Right ventricle myocardium superior (tissue), 1 donor: ENCODE data around the gene C10orf90. TPM values are rescaled to one million over a fixed set of nuclear protein-coding genes. Genes with fewer than 3 reads are reported as not detected.
A peak's percentile ranks its signal among the peaks of the same experiment; 100 is the strongest.
"Not testable (repeated sequence)": the region's sequence is repeated elsewhere in the genome, so short reads cannot be mapped to it uniquely, and the experiment has no call there.

ENCODE experiments used
- ATAC-seq: fragments of 200-7000 bp; cut with Tn5 transposase; one replicate; pipeline ENCODE4 v1.9.1; 2020; ENCODE audit warnings: mild to moderate bottlenecking; ENCODE audit not compliant: poor library complexity
- DNase-seq: peaks from one replicate; pipeline ENCODE4 v3.0.0-alpha.2; 2020
- intact Hi-C: fragments of 100-400 bp; cut with DNase I; formaldehyde crosslinking; loops from one replicate; pipeline ENCODE4 v1.11.2; 2022
- total RNA-seq: library from RNA; stranded (reverse); fragmentation: NEBNext Ultra II Directional; extraction: Animal tissue kit (Norgen Biotek cat#: 25700); gene quantifications from one replicate; pipeline ENCODE4 v1.2.1, GENCODE V29; 2021
- donor health status: DM: no; HTN: yes; CAD: no; lungs with severe emphysema.

The C10orf90 gene
- total RNA-seq, 1 donor from 2014 or later: not detected

- intact Hi-C loops: no loop called here
- DNase-seq (no peak), ATAC-seq (no peak)
Measured at GRCh38 chr10:126392469-126392868, 278.0 kb downstream of the C10orf90 start.

DNA sequence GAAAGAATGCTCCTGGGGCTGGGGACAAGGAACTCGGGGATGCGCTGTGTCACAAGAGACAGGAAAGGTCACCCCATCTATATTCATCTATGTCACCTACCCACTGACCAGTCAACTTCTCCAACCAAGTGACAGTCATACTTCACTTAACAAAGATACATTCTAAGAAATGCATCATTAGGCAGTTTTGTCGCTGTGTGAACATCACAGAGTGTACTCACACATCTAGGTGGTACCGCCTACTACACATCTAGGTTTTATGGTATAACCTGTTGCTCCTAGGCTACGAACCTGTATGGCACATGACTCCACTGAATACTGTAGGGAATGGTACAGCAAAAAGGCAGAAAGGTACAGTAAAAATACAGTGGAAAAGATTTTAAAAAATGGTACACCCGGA, 278.4 kb downstream of the C10orf90 start:
- intact Hi-C loops: no loop called here
- ATAC-seq: no peak
- DNase-seq: no peak

DNA sequence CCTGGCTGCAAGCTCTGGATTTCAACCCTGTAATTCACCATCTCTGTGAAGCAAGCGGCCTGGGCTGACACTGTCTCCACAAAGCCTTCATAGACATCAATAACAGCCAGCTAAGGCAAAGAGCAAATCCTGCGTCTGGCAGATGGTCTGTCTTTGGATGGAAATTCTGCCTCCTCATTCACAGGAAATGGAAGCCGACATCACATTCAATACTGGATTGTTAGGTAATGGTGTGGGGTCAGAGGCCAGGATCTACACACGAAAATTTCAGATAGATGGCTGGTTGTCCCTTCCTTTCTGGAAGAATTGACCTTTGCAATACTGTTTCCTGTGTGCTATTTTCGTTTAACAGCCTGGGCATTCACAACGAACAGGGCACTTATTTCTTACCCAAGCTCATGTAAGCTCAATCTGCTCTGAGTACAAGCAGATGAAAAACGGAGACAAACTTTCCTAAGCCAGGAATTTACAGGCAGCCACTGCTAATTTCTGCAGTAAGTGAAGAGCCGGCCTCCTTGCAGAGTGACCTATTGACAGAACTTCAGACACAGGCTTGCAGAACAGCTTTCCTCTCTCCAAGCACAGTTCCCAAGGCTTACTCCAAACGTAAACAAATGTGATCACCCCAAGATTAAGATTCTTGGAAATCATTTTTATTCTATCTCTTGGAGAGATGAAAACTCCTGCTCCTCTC, 279.2 kb downstream of the C10orf90 start:
- DNase-seq: no peak
- intact Hi-C loops: no loop called here
- ATAC-seq: no peak

DNA sequence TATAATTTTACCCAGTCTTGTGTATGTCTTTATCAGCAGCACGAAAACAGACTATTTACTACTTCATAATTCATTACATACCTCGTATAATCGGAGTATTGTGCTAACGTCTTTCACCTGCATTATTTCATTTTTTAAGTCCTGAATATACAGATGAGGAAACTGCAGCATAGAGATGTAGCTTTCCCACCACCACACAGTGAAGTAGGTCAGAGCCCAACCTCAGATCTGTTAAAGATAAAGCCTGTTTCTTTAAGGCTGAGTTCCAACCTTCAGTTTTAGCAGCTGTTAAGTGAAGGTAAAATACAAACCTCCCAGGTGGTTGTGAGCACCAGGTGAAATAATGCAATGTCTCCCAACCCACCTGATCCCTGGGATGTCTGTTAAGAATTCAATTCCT, 280.2 kb downstream of the C10orf90 start:
- no peak for ATAC-seq
- intact Hi-C loops: no loop called here
- DNase-seq: no peak

GRCh38 chr10:126387931-126388911, 282.3 kb downstream of the C10orf90 start, which contains the start of gene ADAM12:
Gene ADAM12, minus strand, starts transcription at chr10:126388477. Its CDS starts 332 bp downstream, at chr10:126388145.
- intact Hi-C loops: loop anchor here (5.0 kb wide), 1 partner anchor 406 kb away; no protein-coding TSS in a partner anchor
- DNase-seq (peak; percentile 76), ATAC-seq (peak; percentile 65)

DNA sequence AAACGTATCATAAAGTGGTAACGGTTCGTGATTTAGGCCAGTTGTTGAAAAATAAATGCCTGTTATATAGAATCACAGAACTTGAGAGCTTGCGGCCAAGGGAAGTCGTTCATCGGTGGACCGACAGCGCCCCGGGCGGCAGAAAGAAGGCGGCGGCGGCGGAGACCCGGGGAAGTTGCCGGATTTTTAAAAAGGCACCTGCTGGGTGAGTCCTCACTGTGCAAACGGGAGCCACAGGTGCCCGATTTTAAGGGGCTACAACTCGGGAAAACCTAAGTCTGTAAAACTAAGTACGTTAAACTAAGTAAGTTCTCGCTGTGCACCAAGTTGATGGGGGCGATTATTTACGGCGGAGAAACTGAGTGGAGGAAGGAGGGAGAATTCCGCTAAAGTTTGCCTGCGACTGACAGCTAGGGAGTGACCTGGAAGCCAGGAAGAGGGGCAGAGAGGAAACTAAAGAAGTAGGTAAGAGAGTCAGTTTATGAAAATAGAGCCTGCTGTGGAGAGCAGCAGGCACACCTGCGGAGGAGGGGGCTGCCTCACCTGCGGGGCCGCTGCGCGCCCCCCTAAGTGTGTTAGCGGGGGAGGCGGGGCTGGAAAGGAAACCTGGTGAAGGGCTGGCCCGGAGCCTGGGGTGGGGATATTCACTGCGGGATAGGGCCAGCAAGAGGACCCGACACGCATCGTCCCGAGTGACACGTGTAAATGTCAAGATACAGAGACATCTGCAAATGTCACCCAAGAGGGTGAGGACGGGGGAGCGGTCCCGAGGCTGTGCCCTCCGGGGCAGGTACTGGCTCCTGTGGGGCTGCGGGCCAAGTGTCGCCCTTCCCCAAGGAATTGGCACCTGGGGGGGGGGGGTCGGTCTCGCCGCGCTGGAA, 283.2 kb downstream of the C10orf90 start:
- ATAC-seq: peak; percentile 65
- intact Hi-C loops: loop anchor here (5.0 kb wide), 1 partner anchor 405 kb away; no protein-coding TSS in a partner anchor
- peak; percentile 70 for DNase-seq

GRCh38 chr10:126384269-126384873, 286.1 kb downstream of the C10orf90 start:
- DNase-seq: no peak
- ATAC-seq: no peak
- intact Hi-C loops: no loop called here

- ATAC-seq: no peak
Measured at GRCh38 chr10:126380352-126381076, 290.0 kb downstream of the C10orf90 start.

DNA sequence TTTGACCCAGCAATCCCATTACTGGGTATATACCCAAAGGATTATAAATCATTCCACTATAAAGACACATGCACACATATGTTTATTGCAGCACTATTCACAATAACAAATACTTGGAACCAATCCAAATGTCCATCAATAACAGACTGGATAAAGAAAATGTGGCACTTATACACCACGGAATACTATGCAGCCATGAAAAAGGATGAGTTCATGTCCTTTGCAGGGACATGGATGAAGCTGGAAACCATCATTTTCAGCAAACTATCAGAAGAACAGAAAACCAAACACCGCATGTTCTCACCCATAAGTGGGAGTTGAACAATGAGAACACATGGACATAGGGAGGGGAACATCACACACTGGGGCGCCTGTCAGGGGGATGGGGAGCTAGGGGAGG, 291.3 kb downstream of the C10orf90 start:
- DNase-seq: not testable (repeated sequence)

More at GRCh38 chr10:126380352-126381076, 290.0 kb downstream of the C10orf90 start:
- intact Hi-C loops: no loop called here
- no peak for DNase-seq

DNA sequence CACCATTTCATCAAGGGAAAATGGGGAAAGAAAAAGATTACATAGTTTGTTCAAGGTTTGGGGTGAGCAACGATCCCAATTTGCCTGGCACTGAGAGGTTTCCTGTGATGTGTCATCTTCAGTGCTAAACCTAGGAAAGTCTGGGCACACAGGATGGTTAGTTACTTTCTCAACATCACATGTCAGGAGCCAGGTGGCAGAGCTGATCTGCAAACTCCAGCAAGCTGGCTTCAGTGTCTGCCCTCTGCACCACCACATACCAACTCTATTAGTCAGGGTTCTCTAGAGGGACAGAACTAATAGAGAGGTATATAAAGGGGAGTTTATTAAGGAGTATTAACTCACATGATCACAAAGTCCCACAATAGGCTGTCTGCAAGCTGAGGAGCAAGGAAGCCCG, 293.5 kb downstream of the C10orf90 start:
- DNase-seq: no peak
- ATAC-seq: no peak
- intact Hi-C loops: no loop called here

More for the DNA sequence above, 291.3 kb downstream of the C10orf90 start:
- intact Hi-C loops, ATAC-seq: not testable (repeated sequence)

GRCh38 chr10:126375926-126376554, 294.5 kb downstream of the C10orf90 start:
- ATAC-seq: no peak
- DNase-seq: no peak
- intact Hi-C loops: no loop called here

- ATAC-seq: no peak
- intact Hi-C loops: no loop called here
- DNase-seq: no peak
Measured at GRCh38 chr10:126375299-126375698, 295.2 kb downstream of the C10orf90 start.

Other genes starting within 250 kb of the C10orf90 start
- 14.3 TPM for gene DOCK1, start 234.7 kb upstream of the C10orf90 start, total RNA-seq